WI38 (cell line): ENCODE results near the gene DCAF15.

Experiments used
- H3K4me3 ChIP-seq: 2 replicates; pipeline ENCODE4 v1.5.1; 2011; ENCODE audit warnings: low read depth, mild to moderate bottlenecking, control low read depth, low read length
- CTCF ChIP-seq: IDR thresholded peaks from 2 replicates; pipeline ENCODE4 v1.5.1; 2012; ENCODE audit warnings: low read depth, mild to moderate bottlenecking, control low read depth, low read length

The DCAF15 gene

GRCh38 chr19:13961826-13962698, 9.8 kb downstream of the DCAF15 start:
- no peak overlapping the region for H3K4me3 ChIP-seq
- TF ChIP-seq CTCF, result no peak

- no peak overlapping the region for H3K4me3 ChIP-seq
- no peak for TF ChIP-seq CTCF
Measured at GRCh38 chr19:13962699-13963602, 10.6 kb downstream of the DCAF15 start.

GRCh38 chr19:13963603-13964105, 11.3 kb downstream of the DCAF15 start:
- no peak for TF ChIP-seq CTCF
- no peak overlapping the region for H3K4me3 ChIP-seq

- TF ChIP-seq CTCF, result no peak
Measured at GRCh38 chr19:13964776-13965175, 12.5 kb downstream of the DCAF15 start.

GRCh38 chr19:13965377-13965896, 13.1 kb downstream of the DCAF15 start:
- TF ChIP-seq CTCF, result no peak
- H3K4me3 ChIP-seq, result no peak overlapping the region

More at GRCh38 chr19:13964776-13965175, 12.5 kb downstream of the DCAF15 start:
- H3K4me3 ChIP-seq, result no peak overlapping the region

GRCh38 chr19:13965926-13966683, 13.8 kb downstream of the DCAF15 start:
- no peak for TF ChIP-seq CTCF
- H3K4me3 ChIP-seq, result no peak overlapping the region
